ENCODE results near the gene USP48. TPM values are rescaled to one million over a fixed set of nuclear protein-coding genes. Genes with fewer than 3 reads are reported as not detected.
"Not testable (repeated sequence)": the region's sequence is repeated elsewhere in the genome, so short reads cannot be mapped to it uniquely, and the experiment has no call there.

The USP48 gene
- total and polyA plus RNA-seq, 12 donors = 13.8 to 45.0 (median 36.1) TPM

GRCh38 chr1:21829294-21829693, 46.3 kb upstream of the USP48 start:
- no peaks in the 10 kb centered on the region for H3K27me3 ChIP-seq
- intact Hi-C loops (cut with DNase I) = no loop called here
- peaks cover 0 to 6% (median 0%) of the 10 kb centered on the region in 9 donors for H3K4me1 ChIP-seq
- ATAC-seq (no peak), DNase-seq (no peak)
- H3K4me3 ChIP-seq = no peak overlapping the region
- peaks cover 0 to 5% (median 0%) of the 10 kb centered on the region in 11 donors for H3K9me3 ChIP-seq
- TF ChIP-seq CTCF (IDR thresholded peaks at IDR 0.05) = no peak
- 94 to 96% methylated on average over 17 of the region's 17 CpGs for WGBS, 2 donors
- H3K27ac ChIP-seq = no peak overlapping the region
- peaks cover 33 to 100% (median 95%) of the 10 kb centered on the region in 9 donors for H3K36me3 ChIP-seq

GRCh38 chr1:21828506-21829210, 45.7 kb upstream of the USP48 start:
- TF ChIP-seq CTCF (IDR thresholded peaks at IDR 0.05) = no peak
- Histone ChIP-seq H3K27me3 (no peaks in the 10 kb centered on the region), H3K4me1 (peaks cover 0 to 6% (median 0%) of the 10 kb centered on the region in 9 donors), H3K9me3 (no peaks in the 10 kb centered on the region), H3K4me3 (no peak overlapping the region), H3K36me3 (peaks cover 29 to 100% (median 95%) of the 10 kb centered on the region in 9 donors), H3K27ac (no peak overlapping the region)
- DNase-seq (no peak), ATAC-seq (peak in 1 of 8 donors; percentile 11)
- WGBS, 2 donors = 88 to 90% methylated on average over 28 of the region's 28 CpGs
- intact Hi-C loops (cut with DNase I) = no loop called here

GRCh38 chr1:21828075-21828474, 45.1 kb upstream of the USP48 start:
- peaks cover 0 to 6% (median 0%) of the 10 kb centered on the region in 9 donors for H3K4me1 ChIP-seq
- H3K9me3 ChIP-seq = no peaks in the 10 kb centered on the region
- 90 to 91% methylated on average over 13 of the region's 13 CpGs for WGBS, 2 donors
- ATAC-seq (no peak), DNase-seq (no peak)
- intact Hi-C loops (cut with DNase I) = no loop called here
- TF ChIP-seq CTCF (IDR thresholded peaks at IDR 0.05) = no peak
- H3K4me3 ChIP-seq = no peak overlapping the region
- H3K27me3 ChIP-seq = no peaks in the 10 kb centered on the region
- H3K27ac ChIP-seq = no peak overlapping the region
- H3K36me3 ChIP-seq = peaks cover 25 to 100% (median 95%) of the 10 kb centered on the region in 9 donors

- ATAC-seq (no peak), DNase-seq (no peak)
- Histone ChIP-seq H3K4me1 (peaks cover 0 to 6% (median 0%) of the 10 kb centered on the region in 9 donors), H3K4me3 (no peak overlapping the region), H3K27me3 (no peaks in the 10 kb centered on the region), H3K36me3 (peaks cover 25 to 100% (median 96%) of the 10 kb centered on the region in 9 donors), H3K27ac (no peak overlapping the region), H3K9me3 (no peaks in the 10 kb centered on the region)
- intact Hi-C loops (cut with DNase I) = no loop called here
- no peak for TF ChIP-seq CTCF (IDR thresholded peaks at IDR 0.05)
- WGBS, 2 donors = 93 to 95% methylated on average over 5 of the region's 5 CpGs
Measured at GRCh38 chr1:21827141-21827679, 44.3 kb upstream of the USP48 start.

GRCh38 chr1:21826694-21827093, 43.7 kb upstream of the USP48 start:
- H3K4me1 ChIP-seq; ATAC-seq; H3K27me3 ChIP-seq; H3K4me3 ChIP-seq; H3K27ac ChIP-seq; H3K9me3 ChIP-seq; intact Hi-C loops (cut with DNase I); DNase-seq: not testable (repeated sequence)
- 95 to 98% methylated on average over 10 of the region's 10 CpGs for WGBS, 2 donors
- H3K36me3 ChIP-seq = peaks cover 25 to 100% (median 96%) of the 10 kb centered on the region in 9 donors

Measured in heart right ventricle (tissue), 16 donors.